Neural cell (in vitro differentiated cells): ENCODE measurements around the gene CHI3L1. TPM values are rescaled to one million over a fixed set of nuclear protein-coding genes. Genes with fewer than 3 reads are reported as not detected.

Experiments used
- H2AFZ ChIP-seq: fragments of 200-600, 300-800 bp; sonication (generic), shearing (Covaris generic); 2 replicates; pipeline ENCODE4 v1.6.0; 2014; ENCODE audit warnings: low read depth, mild to moderate bottlenecking, antibody characterized with exemption, low read length, moderate library complexity
- H3F3A ChIP-seq: fragments of 200-600 bp; shearing (Covaris generic); 2 replicates; pipeline ENCODE4 v1.6.1; 2016; ENCODE audit warnings: mild to moderate bottlenecking, moderate library complexity, mixed read lengths, antibody characterized with exemption, low read length; ENCODE audit not compliant: insufficient read depth, poor library complexity, severe bottlenecking
- H3K27ac ChIP-seq: fragments of 200-600, 300-800 bp; sonication (generic), shearing (Covaris generic); 2 replicates; pipeline ENCODE4 v1.5.1; 2014; ENCODE audit warnings: mild to moderate bottlenecking, low read length, moderate library complexity
- H3K27me3 ChIP-seq: fragments of 300-800, 200-600 bp; sonication (generic), shearing (Covaris generic); 2 replicates; pipeline ENCODE4 v1.6.0; 2014; ENCODE audit warnings: mild to moderate bottlenecking, low read depth, low read length, moderate library complexity; ENCODE audit not compliant: insufficient read depth
- H3K36me3 ChIP-seq: fragments of 300-800, 200-600 bp; sonication (generic), shearing (Covaris generic); 2 replicates; pipeline ENCODE4 v1.5.1; 2014; ENCODE audit warnings: mild to moderate bottlenecking, antibody characterized with exemption, low read length, moderate library complexity; ENCODE audit not compliant: insufficient read depth
- H3K4me2 ChIP-seq: fragments of 300-800, 200-600 bp; sonication (generic), shearing (Covaris generic); 2 replicates; pipeline ENCODE4 v1.6.0; 2014; ENCODE audit warnings: mild to moderate bottlenecking, low read length
- H3K4me3 ChIP-seq: fragments of 300-800, 200-600 bp; sonication (generic), shearing (Covaris generic); 2 replicates; pipeline ENCODE4 v1.5.1; 2014; ENCODE audit warnings: mild to moderate bottlenecking, low read length, moderate library complexity
- H3K79me2 ChIP-seq: fragments of 200-600 bp; shearing (Covaris generic); replicated peaks from 2 replicates; pipeline ENCODE4 v1.6.0; 2014; ENCODE audit warnings: mild to moderate bottlenecking, low read length, moderate library complexity; ENCODE audit not compliant: insufficient read depth
- H3K9ac ChIP-seq: fragments of 300-800, 200-600 bp; sonication (generic), shearing (Covaris generic); 2 replicates; pipeline ENCODE4 v1.6.1; 2016; ENCODE audit warnings: mild to moderate bottlenecking, low read length, mixed read lengths
- H3K9me2 ChIP-seq: fragments of 200-600 bp; shearing (Covaris generic); 2 replicates; pipeline ENCODE4 v1.6.1; 2016; ENCODE audit warnings: mild to moderate bottlenecking, low read length, mixed read lengths; ENCODE audit not compliant: insufficient read depth
- H3K9me3 ChIP-seq: fragments of 200-600, 300-800 bp; sonication (generic), shearing (Covaris generic); 2 replicates; pipeline ENCODE4 v1.6.1; 2016; ENCODE audit warnings: mild to moderate bottlenecking, mixed run types, low read length, moderate library complexity, mixed read lengths
- H4K20me1 ChIP-seq: fragments of 200-600 bp; shearing (Covaris generic); 2 replicates; pipeline ENCODE4 v1.6.1; 2016; ENCODE audit warnings: mild to moderate bottlenecking, mixed run types; ENCODE audit not compliant: insufficient read depth
- EP300 ChIP-seq: fragments of 450-650 bp; conservative IDR thresholded peaks from 2 replicates; pipeline ENCODE4 v1.6.1; 2014; ENCODE audit warnings: antibody characterized with exemption, mild to moderate bottlenecking, moderate library complexity; ENCODE audit not compliant: poor library complexity, severe bottlenecking
- EZH2 ChIP-seq: fragments of 200-600, 300-800 bp; shearing (Covaris generic), sonication (generic); IDR thresholded peaks from 2 replicates; pipeline ENCODE4 v1.6.1; 2014; ENCODE audit warnings: antibody characterized with exemption, low read length, borderline replicate concordance, mild to moderate bottlenecking; ENCODE audit not compliant: insufficient read depth, poor library complexity, severe bottlenecking
- MXI1 ChIP-seq: fragments of 450-650 bp; conservative IDR thresholded peaks from 2 replicates; pipeline ENCODE4 v1.6.1; 2014; ENCODE audit warnings: antibody characterized with exemption, mild to moderate bottlenecking; ENCODE audit not compliant: poor library complexity, severe bottlenecking
- POLR2AphosphoS5 ChIP-seq: IDR thresholded peaks from 2 replicates; pipeline ENCODE4 v1.6.1; 2012
- RAD21 ChIP-seq: fragments of 450-650 bp; conservative IDR thresholded peaks from 2 replicates; pipeline ENCODE4 v1.6.1; 2014; ENCODE audit warnings: antibody characterized with exemption, mild to moderate bottlenecking, moderate library complexity
- SMC3 ChIP-seq: fragments of 450-650 bp; conservative IDR thresholded peaks from 2 replicates; pipeline ENCODE4 v1.6.1; 2014; ENCODE audit warnings: antibody characterized with exemption, mild to moderate bottlenecking, moderate library complexity; ENCODE audit not compliant: poor library complexity
- TAF1 ChIP-seq: IDR thresholded peaks from 2 replicates; pipeline ENCODE4 v1.6.1; 2012; ENCODE audit warnings: low read depth
- polyA plus RNA-seq: library from polyadenylated mRNA; depleted of rRNA; stranded (reverse); fragments of >200 nt; gene quantifications from 2 replicates; pipeline ENCODE4 v1.2.3, GENCODE V29; 2014
- TF ChIP-seq, protein P1 (sequence below): fragments of 450-650 bp; IDR thresholded peaks from 2 replicates; pipeline ENCODE4 v1.5.1; 2014; ENCODE audit warnings: antibody characterized with exemption, mild to moderate bottlenecking, moderate library complexity; ENCODE audit not compliant: poor library complexity, severe bottlenecking
- TF ChIP-seq, protein P2 (sequence below): IDR thresholded peaks from 2 replicates; pipeline ENCODE4 v1.6.1; 2012; ENCODE audit warnings: borderline replicate concordance

The CHI3L1 gene
- polyA plus RNA-seq, 1 donor from 2014 or later = not detected

DNA sequence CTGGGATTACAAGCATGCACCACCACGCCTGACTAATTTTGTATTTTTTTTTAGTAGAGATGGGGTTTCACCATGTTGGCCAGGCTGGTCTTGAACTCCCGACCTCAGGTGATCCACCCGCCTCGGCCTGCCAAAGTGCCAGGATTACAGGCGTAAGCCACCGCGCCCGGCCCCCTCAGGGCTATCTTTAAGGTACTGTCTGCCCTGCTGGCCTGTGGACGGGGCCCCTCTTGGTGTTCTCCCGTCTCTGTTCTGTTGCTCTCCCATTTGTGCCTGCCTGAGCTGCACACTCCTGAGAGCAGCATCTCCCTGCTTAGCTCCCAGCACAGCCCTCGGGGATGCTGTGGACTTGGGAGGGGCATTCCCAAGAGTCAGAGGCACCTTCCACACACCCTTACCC, 24.8 kb downstream of the CHI3L1 start:
- Histone ChIP-seq H3K4me3 (no peak overlapping the region), H3K79me2 (no peaks in the 10 kb centered on the region), H3K36me3 (peaks cover 4% of the 10 kb centered on the region), H3K9ac (no peak overlapping the region), H3F3A (no peaks in the 10 kb centered on the region), H3K9me3 (no peaks in the 10 kb centered on the region), H3K27ac (no peak overlapping the region), H3K9me2 (no peaks in the 10 kb centered on the region), H2AFZ (no peak overlapping the region), H3K4me2 (no peak overlapping the region), H3K27me3 (no peaks in the 10 kb centered on the region), H4K20me1 (no peaks in the 10 kb centered on the region)
- TF ChIP-seq TAF1 (no peak), EZH2 (no peak), EP300 (no peak)

DNA sequence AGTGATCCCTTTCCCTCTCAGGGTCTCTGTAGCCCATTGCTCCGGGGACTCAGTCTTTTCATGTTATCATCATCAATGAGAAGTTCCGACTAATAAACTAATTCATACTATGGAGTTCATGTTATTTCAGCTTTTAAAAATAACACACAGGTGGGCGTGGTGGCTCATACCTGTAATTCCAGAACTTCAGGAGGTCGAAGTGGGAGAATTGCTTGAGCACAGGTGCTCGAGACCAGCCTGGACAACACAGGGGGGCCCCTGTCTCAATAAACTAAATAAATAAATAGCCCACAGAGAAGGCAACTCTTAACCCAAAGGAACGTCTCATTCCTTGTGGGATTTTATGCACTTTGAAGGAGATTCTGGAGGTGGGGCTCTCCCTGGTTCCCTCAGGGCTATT, 25.3 kb downstream of the CHI3L1 start:
- Histone ChIP-seq H3K4me3 (no peak overlapping the region), H2AFZ (no peak overlapping the region), H3K36me3 (peaks cover 4% of the 10 kb centered on the region), H3K9ac (no peak overlapping the region), H3K27ac (no peak overlapping the region), H4K20me1 (no peaks in the 10 kb centered on the region), H3K9me3 (no peaks in the 10 kb centered on the region), H3F3A (no peaks in the 10 kb centered on the region), H3K4me2 (no peak overlapping the region), H3K79me2 (no peaks in the 10 kb centered on the region), H3K27me3 (no peaks in the 10 kb centered on the region), H3K9me2 (no peaks in the 10 kb centered on the region)
- TF ChIP-seq, protein P1, sequence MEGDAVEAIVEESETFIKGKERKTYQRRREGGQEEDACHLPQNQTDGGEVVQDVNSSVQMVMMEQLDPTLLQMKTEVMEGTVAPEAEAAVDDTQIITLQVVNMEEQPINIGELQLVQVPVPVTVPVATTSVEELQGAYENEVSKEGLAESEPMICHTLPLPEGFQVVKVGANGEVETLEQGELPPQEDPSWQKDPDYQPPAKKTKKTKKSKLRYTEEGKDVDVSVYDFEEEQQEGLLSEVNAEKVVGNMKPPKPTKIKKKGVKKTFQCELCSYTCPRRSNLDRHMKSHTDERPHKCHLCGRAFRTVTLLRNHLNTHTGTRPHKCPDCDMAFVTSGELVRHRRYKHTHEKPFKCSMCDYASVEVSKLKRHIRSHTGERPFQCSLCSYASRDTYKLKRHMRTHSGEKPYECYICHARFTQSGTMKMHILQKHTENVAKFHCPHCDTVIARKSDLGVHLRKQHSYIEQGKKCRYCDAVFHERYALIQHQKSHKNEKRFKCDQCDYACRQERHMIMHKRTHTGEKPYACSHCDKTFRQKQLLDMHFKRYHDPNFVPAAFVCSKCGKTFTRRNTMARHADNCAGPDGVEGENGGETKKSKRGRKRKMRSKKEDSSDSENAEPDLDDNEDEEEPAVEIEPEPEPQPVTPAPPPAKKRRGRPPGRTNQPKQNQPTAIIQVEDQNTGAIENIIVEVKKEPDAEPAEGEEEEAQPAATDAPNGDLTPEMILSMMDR = no peak
- TF ChIP-seq SMC3 (no peak), POLR2AphosphoS5 (no peak), EZH2 (no peak), MXI1 (no peak), RAD21 (no peak), EP300 (no peak)
- TF ChIP-seq, protein P2, sequence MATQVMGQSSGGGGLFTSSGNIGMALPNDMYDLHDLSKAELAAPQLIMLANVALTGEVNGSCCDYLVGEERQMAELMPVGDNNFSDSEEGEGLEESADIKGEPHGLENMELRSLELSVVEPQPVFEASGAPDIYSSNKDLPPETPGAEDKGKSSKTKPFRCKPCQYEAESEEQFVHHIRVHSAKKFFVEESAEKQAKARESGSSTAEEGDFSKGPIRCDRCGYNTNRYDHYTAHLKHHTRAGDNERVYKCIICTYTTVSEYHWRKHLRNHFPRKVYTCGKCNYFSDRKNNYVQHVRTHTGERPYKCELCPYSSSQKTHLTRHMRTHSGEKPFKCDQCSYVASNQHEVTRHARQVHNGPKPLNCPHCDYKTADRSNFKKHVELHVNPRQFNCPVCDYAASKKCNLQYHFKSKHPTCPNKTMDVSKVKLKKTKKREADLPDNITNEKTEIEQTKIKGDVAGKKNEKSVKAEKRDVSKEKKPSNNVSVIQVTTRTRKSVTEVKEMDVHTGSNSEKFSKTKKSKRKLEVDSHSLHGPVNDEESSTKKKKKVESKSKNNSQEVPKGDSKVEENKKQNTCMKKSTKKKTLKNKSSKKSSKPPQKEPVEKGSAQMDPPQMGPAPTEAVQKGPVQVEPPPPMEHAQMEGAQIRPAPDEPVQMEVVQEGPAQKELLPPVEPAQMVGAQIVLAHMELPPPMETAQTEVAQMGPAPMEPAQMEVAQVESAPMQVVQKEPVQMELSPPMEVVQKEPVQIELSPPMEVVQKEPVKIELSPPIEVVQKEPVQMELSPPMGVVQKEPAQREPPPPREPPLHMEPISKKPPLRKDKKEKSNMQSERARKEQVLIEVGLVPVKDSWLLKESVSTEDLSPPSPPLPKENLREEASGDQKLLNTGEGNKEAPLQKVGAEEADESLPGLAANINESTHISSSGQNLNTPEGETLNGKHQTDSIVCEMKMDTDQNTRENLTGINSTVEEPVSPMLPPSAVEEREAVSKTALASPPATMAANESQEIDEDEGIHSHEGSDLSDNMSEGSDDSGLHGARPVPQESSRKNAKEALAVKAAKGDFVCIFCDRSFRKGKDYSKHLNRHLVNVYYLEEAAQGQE = no peak

DNA sequence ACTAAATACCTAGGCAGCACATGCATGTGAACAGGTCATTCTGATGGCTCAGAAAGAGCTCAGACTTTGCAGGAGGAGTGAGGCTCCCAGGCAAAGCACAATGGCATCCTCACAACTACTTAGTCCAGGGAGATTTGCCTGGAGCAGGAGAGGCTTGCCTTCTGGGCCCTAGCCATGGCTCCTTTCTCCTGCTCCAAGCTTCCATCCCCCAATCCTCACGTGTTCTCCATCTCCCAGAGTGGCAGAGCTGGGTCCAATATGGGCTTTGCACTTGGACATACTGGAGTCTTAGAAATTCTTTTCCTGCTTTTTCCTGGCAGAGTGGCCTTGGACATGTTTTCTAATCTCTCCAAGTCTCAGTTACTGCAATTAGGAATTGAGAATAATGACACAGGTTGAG, 26.7 kb downstream of the CHI3L1 start:
- H3K27ac ChIP-seq = no peak overlapping the region
- H4K20me1 ChIP-seq = no peaks in the 10 kb centered on the region
- H3K36me3 ChIP-seq = no peaks in the 10 kb centered on the region
- no peak overlapping the region for H3K4me2 ChIP-seq
- H3K27me3 ChIP-seq = no peaks in the 10 kb centered on the region
- no peaks in the 10 kb centered on the region for H3F3A ChIP-seq
- no peak overlapping the region for H3K4me3 ChIP-seq
- no peaks in the 10 kb centered on the region for H3K9me2 ChIP-seq
- H3K9ac ChIP-seq = no peak overlapping the region
- H3K79me2 ChIP-seq = no peaks in the 10 kb centered on the region
- TF ChIP-seq TAF1 = no peak
- TF ChIP-seq EZH2 = no peak
- no peak for TF ChIP-seq EP300
- TF ChIP-seq, protein P1 = no peak
- TF ChIP-seq SMC3 = no peak
- no peak for TF ChIP-seq RAD21
- TF ChIP-seq, protein P2 = no peak
- no peak for TF ChIP-seq MXI1
- TF ChIP-seq POLR2AphosphoS5 = no peak
- H2AFZ ChIP-seq = no peak overlapping the region
- H3K9me3 ChIP-seq = no peaks in the 10 kb centered on the region
